Thoracic aorta (tissue), 2 donors: Measurements from ENCODE around the gene CD1D. TPM values are rescaled to one million over a fixed set of nuclear protein-coding genes. Genes with fewer than 3 reads are reported as not detected.
"Not testable (repeated sequence)": the region's sequence is repeated elsewhere in the genome, so short reads cannot be mapped to it uniquely, and the experiment has no call there.

Source experiments
- ATAC-seq: fragments of 150-250 bp; one replicate; pipeline ENCODE4 v1.8.0; 2017; ENCODE audit warnings: low read depth; ENCODE audit not compliant: insufficient number of reproducible peaks, low FRiP score
- DNase-seq: peaks from one replicate; pipeline ENCODE4 v3.0.0-alpha.2; 2020; ENCODE audit warnings: low spot score
- H3K27ac ChIP-seq, 2 donors: fragments of 200-600 bp; sonication (generic); 1 replicate in 1 of 2; 2 replicates in 1 of 2; pipeline ENCODE4 v1.5.1; 2016; ENCODE audit warnings: mild to moderate bottlenecking in 2 of 2, moderate library complexity in 2 of 2
- H3K27me3 ChIP-seq: fragments of 200-600 bp; sonication (generic); replicated peaks from 2 replicates; pipeline ENCODE4 v1.6.0; 2016; ENCODE audit warnings: mild to moderate bottlenecking; ENCODE audit not compliant: insufficient read depth
- H3K36me3 ChIP-seq: fragments of 200-600 bp; sonication (generic); one replicate; pipeline ENCODE4 v1.5.1; 2016
- H3K4me1 ChIP-seq, 2 donors: fragments of 200-600 bp; sonication (generic); 1 replicate in 1 of 2; 2 replicates in 1 of 2; pipeline versions ENCODE4 v1.5.1 to v1.6.0; 2016; ENCODE audit warnings: low read depth in 2 of 2, mild to moderate bottlenecking in 1 of 2; ENCODE audit not compliant: control insufficient read depth in 1 of 2
- H3K4me3 ChIP-seq: fragments of 200-600 bp; sonication (generic); 2 replicates; pipeline ENCODE4 v1.5.1; 2016; ENCODE audit warnings: mild to moderate bottlenecking
- H3K9me3 ChIP-seq: fragments of 200-600 bp; sonication (generic); 2 replicates; pipeline ENCODE4 v1.5.1; 2016
- CTCF ChIP-seq: fragments of 200-600 bp; sonication (generic); IDR thresholded peaks from one replicate; pipeline ENCODE4 v1.5.1; 2019; ENCODE audit warnings: antibody characterized with exemption
- total RNA-seq, 2 donors: library from RNA; depleted of rRNA; stranded (reverse); fragments of >200 nt; gene quantifications; one replicate each; pipeline versions ENCODE4 v1.1.0 to v1.2.3, GENCODE V29; 2016

The CD1D gene
- total RNA-seq, 2 donors from 2014 or later = 1.9 to 2.4 TPM

GRCh38 chr1:158155673-158156072, 25.0 kb upstream of the CD1D start:
- TF ChIP-seq CTCF = no peak
- H3K27ac ChIP-seq = no peak overlapping the region
- ATAC-seq (no peak), DNase-seq (no peak)
- H3K36me3 ChIP-seq = no peaks in the 10 kb centered on the region
- no peaks in the 10 kb centered on the region for H3K4me1 ChIP-seq
- H3K4me3 ChIP-seq = no peak overlapping the region
- H3K9me3 ChIP-seq = no peaks in the 10 kb centered on the region
- H3K27me3 ChIP-seq = no peaks in the 10 kb centered on the region

DNA sequence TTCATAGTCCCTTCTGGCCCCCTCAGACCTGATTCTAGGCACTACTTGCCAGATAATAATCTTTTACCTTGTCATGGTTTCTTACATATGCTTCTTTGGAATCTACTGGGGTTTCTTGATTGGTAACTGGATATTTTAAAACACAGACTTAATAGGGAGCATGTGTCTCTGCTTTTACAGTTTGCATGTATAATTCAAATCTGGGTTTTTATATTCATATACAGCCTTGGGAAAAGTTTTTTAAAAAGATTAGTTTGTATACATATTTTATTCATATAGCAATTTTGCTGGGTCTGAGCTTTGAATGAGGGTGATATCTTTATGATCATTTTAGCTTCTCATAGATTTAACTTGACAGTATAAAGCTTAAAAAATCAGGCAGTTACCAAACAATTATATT, 21.1 kb upstream of the CD1D start:
- ATAC-seq (no peak), DNase-seq (no peak)
- H3K4me1 ChIP-seq = no peaks in the 10 kb centered on the region
- TF ChIP-seq CTCF = no peak
- H3K27me3 ChIP-seq = no peaks in the 10 kb centered on the region
- no peaks in the 10 kb centered on the region for H3K36me3 ChIP-seq
- no peak overlapping the region for H3K4me3 ChIP-seq
- H3K9me3 ChIP-seq = no peaks in the 10 kb centered on the region
- no peak overlapping the region for H3K27ac ChIP-seq

- Histone ChIP-seq H3K36me3 (no peaks in the 10 kb centered on the region), H3K27ac (no peak overlapping the region), H3K4me3 (no peak overlapping the region), H3K4me1 (no peaks in the 10 kb centered on the region), H3K27me3 (no peaks in the 10 kb centered on the region), H3K9me3 (no peaks in the 10 kb centered on the region)
- TF ChIP-seq CTCF = no peak
- ATAC-seq (no peak), DNase-seq (no peak)
These were observed 19.2 kb upstream of the CD1D start for GRCh38 chr1:158161446-158161845.

DNA sequence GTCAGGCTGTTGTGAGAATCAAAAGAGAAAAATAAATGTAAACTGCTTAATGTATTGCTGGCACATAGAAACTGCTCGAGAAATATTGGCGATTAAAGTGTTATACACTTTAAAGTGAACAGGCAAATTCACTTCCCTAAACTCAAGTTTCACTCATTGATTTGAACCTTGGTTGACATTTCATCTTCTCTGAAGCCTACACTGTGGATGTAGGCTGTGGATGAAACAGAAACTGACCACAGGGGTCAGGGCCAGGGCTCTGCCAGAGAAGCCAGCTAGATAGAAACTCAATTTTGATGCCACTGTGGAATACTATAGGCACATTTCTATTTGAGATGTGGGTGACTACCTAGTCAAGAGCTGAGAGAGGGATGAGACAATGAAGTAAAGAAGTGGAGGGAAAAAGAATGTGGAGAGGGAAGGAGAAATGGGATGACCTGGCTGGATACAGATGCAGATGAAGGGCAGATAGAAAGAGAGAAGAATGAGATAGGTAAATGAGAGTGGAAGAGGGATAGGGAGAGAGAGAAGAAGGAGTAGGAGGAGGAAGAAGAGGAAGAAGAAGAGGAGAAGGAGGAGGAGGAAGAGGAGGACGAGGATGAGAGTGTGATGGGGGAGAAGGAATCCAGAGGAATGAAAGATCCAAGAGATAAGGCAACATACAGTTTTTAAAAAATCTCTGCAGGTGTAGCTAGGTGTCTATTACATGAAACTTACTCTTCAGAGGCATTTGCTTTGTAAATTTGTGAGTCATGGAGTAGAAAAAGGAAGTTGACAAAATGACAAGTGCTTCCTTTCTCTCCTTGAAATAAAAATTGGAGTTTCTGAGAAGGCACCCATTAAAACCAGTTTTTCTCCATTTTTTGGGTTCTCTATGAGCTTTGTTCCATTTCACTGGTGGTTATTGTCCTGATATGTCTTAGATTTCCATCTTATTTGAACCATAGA, 17.4 kb upstream of the CD1D start:
- no peak for TF ChIP-seq CTCF
- no peak for ATAC-seq
- no peak for DNase-seq
- H3K4me1 ChIP-seq = no peaks in the 10 kb centered on the region
- H3K4me3 ChIP-seq = no peak overlapping the region
- no peaks in the 10 kb centered on the region for H3K36me3 ChIP-seq
- H3K9me3 ChIP-seq = no peaks in the 10 kb centered on the region
- H3K27me3 ChIP-seq = no peaks in the 10 kb centered on the region
- H3K27ac ChIP-seq = no peak overlapping the region

- no peak for DNase-seq
- H3K36me3 ChIP-seq = no peaks in the 10 kb centered on the region
- no peak for TF ChIP-seq CTCF
- H3K4me1 ChIP-seq = no peaks in the 10 kb centered on the region
- no peaks in the 10 kb centered on the region for H3K27me3 ChIP-seq
- H3K4me3 ChIP-seq = no peak overlapping the region
- H3K27ac ChIP-seq = no peak overlapping the region
- no peaks in the 10 kb centered on the region for H3K9me3 ChIP-seq
- ATAC-seq = no peak
These were observed 11.6 kb upstream of the CD1D start for GRCh38 chr1:158169105-158169504.

DNA sequence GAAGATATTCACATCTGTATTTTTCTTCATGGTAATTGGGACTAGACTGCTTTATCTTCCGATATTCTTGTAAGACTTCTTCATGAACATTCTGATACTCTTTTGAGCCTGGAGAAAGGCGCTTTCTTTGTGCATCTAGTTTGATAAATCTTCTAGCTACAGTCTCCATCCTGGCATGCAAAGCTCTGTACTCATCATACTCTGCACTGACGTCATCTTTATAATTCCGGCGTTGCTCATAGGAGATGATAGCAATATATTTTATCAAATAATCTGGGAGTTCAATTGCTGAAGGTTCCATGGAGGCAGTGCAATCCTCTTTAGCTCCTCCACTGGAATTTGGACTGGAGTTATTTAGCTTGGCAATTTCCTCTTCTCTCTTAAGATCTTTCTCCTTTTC, 4.8 kb upstream of the CD1D start:
- ATAC-seq, H3K4me3 ChIP-seq, H3K9me3 ChIP-seq, H3K27ac ChIP-seq, H3K36me3 ChIP-seq, H3K27me3 ChIP-seq, DNase-seq: not testable (repeated sequence)
- H3K4me1 ChIP-seq = peaks cover 0 to 14% of the 10 kb centered on the region in 2 donors
